ENCODE data around the gene PPFIA4.
A peak's percentile ranks its signal among the peaks of the same experiment; 100 is the strongest.
"Not testable (repeated sequence)": the region's sequence is repeated elsewhere in the genome, so short reads cannot be mapped to it uniquely, and the experiment has no call there.

PPFIA4 gene

GRCh38 chr1:203017692-203018091 lies 8.6 kb upstream of the PPFIA4 start:
- no peak for DNase-seq

- not testable (repeated sequence) for DNase-seq
Observed at GRCh38 chr1:203022855-203023254, 3.4 kb upstream of the PPFIA4 start.

GRCh38 chr1:203025686-203026030 lies 633 bp upstream of the PPFIA4 start:
- DNase-seq: no peak

GRCh38 chr1:203026666-203027663 lies 674 bp downstream of the PPFIA4 start:
- DNase-seq: peak; percentile 88

GRCh38 chr1:203028067-203028783 lies 1.9 kb downstream of the PPFIA4 start:
- peak; percentile 35 for DNase-seq

- DNase-seq: peak; percentile 11
Observed at GRCh38 chr1:203028784-203029553, 2.7 kb downstream of the PPFIA4 start.

- no peak for DNase-seq
Observed at GRCh38 chr1:203031467-203031866, 5.2 kb downstream of the PPFIA4 start.

- DNase-seq: no peak
Observed at GRCh38 chr1:203033287-203033686, 7.0 kb downstream of the PPFIA4 start.

GRCh38 chr1:203033917-203034316 lies 7.6 kb downstream of the PPFIA4 start:
- DNase-seq: no peak

GRCh38 chr1:203034422-203035110 lies 8.3 kb downstream of the PPFIA4 start:
- no peak for DNase-seq

- DNase-seq: peak; percentile 11
Observed at GRCh38 chr1:203035111-203036000, 9.1 kb downstream of the PPFIA4 start.

- DNase-seq: peak; percentile 17
Observed at GRCh38 chr1:203036135-203036534, 9.8 kb downstream of the PPFIA4 start.

- peak; percentile 29 for DNase-seq
Observed at GRCh38 chr1:203036537-203036936, 10.2 kb downstream of the PPFIA4 start.

GRCh38 chr1:203037509-203038190 lies 11.4 kb downstream of the PPFIA4 start:
- no peak for DNase-seq

- no peak for DNase-seq
Observed at GRCh38 chr1:203038217-203038741, 12.0 kb downstream of the PPFIA4 start.

GRCh38 chr1:203038891-203039608 lies 12.8 kb downstream of the PPFIA4 start:
- DNase-seq: peak; percentile 78

- peak; percentile 13 for DNase-seq
Observed at GRCh38 chr1:203039609-203040512, 13.6 kb downstream of the PPFIA4 start.

GRCh38 chr1:203040513-203041275 lies 14.4 kb downstream of the PPFIA4 start:
- no peak for DNase-seq
